KOPT-K1 (cell line): ENCODE data around the gene MAP2K6.

ENCODE experiments used
- H3K27ac ChIP-seq: fragments of 200-600 bp; sonication (generic); 2 replicates; pipeline ENCODE4 v1.5.1; 2016; ENCODE audit warnings: antibody characterized with exemption, mild to moderate bottlenecking, low read depth, low read length; ENCODE audit not compliant: poor library complexity, severe bottlenecking
- H3K36me3 ChIP-seq: fragments of 200-600 bp; sonication (generic); 2 replicates; pipeline ENCODE4 v1.5.1; 2017; ENCODE audit warnings: antibody characterized with exemption, mild to moderate bottlenecking, low read length, moderate library complexity; ENCODE audit not compliant: insufficient read depth
- H3K9me3 ChIP-seq: fragments of 200-600 bp; sonication (generic); 2 replicates; pipeline ENCODE4 v1.5.1; 2017; ENCODE audit warnings: antibody characterized with exemption, low read length, mild to moderate bottlenecking; ENCODE audit not compliant: insufficient read depth, poor library complexity, severe bottlenecking

MAP2K6 gene

DNA sequence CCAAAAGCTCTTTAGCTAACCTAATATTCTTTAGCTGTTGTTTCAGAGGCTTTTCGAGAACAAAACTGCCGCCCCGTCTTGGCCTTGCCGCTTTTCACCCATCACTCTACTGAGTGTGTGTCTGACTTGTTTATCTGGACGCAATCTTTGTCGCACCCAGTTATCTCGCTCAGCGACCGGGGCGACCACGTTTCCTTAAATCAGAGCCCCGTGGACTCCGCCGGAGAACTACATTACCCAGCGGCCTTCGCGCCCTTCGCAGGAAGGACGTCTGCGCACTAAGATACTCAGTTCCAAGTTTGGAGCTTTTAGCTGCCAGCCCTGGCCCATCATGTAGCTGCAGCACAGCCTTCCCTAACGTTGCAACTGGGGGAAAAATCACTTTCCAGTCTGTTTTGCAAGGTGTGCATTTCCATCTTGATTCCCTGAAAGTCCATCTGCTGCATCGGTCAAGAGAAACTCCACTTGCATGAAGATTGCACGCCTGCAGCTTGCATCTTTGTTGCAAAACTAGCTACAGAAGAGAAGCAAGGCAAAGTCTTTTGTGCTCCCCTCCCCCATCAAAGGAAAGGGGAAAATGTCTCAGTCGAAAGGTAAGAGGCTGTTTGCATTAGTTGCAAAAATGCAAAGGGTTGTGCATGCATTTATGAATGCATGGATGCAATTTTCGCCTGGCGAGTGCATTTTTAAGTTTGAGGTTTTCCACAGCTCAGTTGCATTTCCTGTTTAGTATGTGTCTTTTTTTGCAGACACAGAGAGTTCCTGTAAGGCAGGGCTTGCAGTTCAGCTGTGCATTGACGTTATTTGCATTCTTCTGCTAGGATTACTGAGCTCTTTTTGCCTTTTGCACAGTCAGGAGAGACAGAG lies at the start of gene MAP2K6:
TSS of gene MAP2K6 (plus strand) at position 290 of the 867 bp plus-strand sequence. CDS start at position 578, 288 bp downstream.
- H3K27ac ChIP-seq = peak within 1 kb of the TSS; percentile 50
- H3K9me3 ChIP-seq = no peaks in the 10 kb centered on the region
- no peaks in the 10 kb centered on the region for H3K36me3 ChIP-seq

DNA sequence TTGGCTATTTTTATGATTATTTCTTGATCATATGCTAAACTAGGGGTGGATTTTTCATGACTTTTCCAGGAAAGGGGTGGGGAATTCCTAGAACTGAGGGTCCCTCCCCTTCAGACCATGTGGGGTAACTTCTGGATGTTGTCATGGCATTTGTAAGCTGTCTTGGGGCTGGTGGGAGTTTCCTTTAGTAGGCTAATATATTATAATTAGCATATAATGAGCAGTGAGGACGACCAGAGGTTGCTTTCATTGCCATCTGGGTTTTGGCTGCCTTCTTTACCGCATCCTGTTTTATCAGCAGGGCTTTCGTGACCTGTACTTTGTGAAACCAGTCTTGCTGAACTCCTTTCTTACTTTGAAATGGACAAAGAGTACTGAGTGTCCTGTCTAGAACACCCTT lies 47.2 kb upstream of the MAP2K6 start:
- Histone ChIP-seq H3K27ac (no peak overlapping the region), H3K9me3 (no peaks in the 10 kb centered on the region), H3K36me3 (no peaks in the 10 kb centered on the region)

DNA sequence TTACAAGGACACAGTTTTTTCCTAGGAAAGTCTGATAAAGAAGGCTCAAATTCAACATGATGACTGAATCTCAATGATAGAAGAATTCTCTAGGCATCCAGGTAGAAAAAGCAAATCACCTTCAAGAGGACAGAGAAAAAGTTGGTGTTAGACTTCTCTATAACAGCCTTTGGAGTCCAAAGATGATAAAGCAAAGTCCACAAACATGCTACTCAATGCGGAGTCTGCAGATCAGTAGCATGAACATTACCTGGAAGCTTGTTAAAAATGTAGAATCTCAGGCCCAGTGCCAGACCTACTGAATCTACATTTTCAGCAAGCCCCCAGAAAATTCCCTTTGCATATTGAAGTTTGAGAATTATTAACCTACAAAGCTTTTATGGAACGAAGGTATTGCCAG lies 41.4 kb upstream of the MAP2K6 start:
- no peaks in the 10 kb centered on the region for H3K36me3 ChIP-seq
- no peak overlapping the region for H3K27ac ChIP-seq
- no peaks in the 10 kb centered on the region for H3K9me3 ChIP-seq

DNA sequence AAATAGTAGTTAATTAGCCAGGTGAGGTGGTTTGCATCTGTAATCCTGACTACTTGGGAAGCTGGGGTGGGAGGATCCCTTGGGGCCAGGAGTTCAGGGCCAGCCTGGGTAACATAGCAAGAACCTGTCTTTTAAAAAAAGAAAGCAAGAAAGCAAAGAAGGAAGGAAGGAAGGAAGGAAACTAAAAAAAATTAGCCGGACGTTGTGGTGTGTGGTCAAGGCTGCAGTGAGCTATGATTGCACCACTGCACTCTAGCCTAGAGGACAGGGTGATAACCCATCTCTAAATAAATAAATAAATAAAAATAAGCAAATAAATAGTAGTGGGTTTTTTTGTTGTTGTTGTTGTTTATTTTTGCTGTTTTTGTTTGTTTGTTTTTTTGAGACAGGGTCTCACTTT lies 39.3 kb upstream of the MAP2K6 start:
- Histone ChIP-seq H3K9me3 (no peaks in the 10 kb centered on the region), H3K27ac (no peak overlapping the region), H3K36me3 (no peaks in the 10 kb centered on the region)

DNA sequence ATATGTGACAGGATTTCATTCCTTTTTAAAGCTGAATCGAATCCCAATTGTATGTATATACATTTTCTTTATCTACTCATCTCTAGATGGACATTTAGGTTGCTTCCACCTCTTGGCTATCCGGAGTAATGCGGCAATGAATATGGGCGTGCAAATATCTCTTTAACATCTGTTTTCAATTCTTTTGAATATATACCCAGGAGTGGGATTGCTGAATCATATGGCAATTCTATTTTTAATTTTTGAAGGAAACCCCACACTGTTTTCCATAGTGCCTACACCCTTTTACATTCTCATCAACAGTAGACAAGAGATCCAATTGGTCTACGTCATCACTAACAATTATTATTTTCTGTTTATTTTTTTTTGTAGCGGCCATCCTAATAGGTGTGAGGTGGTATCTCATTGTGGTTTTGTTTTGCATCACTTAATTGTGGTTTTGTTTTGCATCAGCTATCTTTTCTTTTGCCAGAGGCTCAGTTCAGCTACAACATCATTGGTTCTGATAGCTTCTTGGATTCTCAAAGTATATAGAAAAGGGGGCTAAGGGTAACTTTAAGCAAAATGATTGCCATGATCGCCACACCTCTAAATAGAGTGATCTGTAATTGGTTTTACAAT lies 25.6 kb upstream of the MAP2K6 start:
- Histone ChIP-seq H3K9me3 (no peaks in the 10 kb centered on the region), H3K27ac (no peak overlapping the region), H3K36me3 (no peaks in the 10 kb centered on the region)

DNA sequence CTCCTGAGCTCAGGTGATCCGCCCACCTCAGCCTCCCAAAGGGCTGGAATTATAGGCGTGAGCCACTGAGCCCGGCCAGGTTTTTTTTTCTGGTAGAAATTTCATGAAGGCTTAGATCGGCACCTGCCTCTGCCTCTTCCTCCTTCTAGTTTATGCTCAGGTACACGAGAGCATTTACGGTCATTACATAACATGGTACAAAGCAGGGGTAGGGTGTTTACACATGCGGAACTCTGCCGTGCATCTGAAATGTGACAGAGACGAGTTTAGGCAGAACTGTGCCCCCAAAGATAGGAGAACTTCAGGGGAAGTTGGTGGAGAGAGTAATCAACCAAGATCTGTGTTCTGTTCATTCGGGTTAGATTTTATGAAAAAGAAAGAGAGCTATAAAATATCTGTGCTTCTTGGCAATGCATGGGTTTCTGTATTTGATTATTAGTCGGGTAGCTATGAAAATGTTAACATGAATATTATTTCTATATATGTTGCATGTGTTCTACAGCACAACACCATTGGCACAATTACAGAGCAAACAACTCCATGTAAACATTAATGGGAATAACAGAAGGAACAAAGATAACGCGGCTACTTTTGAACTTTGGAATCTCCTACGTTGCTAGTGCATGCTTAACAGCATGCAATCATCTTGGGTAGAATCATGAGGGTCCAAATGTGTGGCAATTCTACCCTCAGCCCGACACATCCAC lies 23.5 kb upstream of the MAP2K6 start:
- Histone ChIP-seq H3K9me3 (no peaks in the 10 kb centered on the region), H3K36me3 (no peaks in the 10 kb centered on the region), H3K27ac (no peak overlapping the region)

DNA sequence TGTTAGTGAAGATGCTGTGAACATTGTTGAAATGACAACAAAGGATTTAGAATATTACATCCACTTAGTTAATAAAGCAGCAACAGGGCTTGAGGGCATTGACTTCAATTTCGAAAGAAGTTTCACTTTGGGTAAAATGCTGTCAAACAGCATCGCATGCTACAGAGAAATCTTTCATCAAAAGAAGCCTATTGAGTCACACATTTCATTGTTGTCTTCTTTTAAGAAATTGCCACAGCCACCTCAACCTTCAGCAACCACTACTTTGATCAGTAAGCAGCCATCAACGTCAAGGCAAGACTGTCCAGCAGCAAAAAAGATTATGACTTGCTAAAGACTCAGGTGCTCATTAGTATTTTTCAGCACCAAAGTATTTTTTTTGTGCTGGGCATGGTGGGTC lies 13.2 kb upstream of the MAP2K6 start:
- peaks cover 5% of the 10 kb centered on the region for H3K9me3 ChIP-seq
- no peak overlapping the region for H3K27ac ChIP-seq
- no peaks in the 10 kb centered on the region for H3K36me3 ChIP-seq

DNA sequence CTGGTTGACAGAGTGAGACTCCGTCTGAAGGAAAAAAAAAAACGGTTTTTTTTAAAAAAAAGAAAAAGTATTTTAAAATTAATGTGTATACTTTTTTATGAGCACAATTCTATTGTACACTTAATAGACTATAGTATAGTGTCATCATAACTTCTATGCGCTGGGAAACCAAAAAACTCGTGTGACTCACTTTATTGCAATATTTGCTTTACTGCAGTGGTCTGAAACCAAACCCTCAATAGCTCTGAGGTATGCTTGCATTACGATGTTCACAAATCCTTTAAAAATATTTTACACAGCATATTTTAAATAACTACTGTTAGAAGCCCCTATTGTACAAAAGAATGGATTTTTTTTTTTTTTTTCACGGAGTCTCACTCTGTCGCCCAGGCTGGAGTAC lies 12.4 kb upstream of the MAP2K6 start:
- Histone ChIP-seq H3K27ac (no peak overlapping the region), H3K36me3 (no peaks in the 10 kb centered on the region), H3K9me3 (peaks cover 5% of the 10 kb centered on the region)

DNA sequence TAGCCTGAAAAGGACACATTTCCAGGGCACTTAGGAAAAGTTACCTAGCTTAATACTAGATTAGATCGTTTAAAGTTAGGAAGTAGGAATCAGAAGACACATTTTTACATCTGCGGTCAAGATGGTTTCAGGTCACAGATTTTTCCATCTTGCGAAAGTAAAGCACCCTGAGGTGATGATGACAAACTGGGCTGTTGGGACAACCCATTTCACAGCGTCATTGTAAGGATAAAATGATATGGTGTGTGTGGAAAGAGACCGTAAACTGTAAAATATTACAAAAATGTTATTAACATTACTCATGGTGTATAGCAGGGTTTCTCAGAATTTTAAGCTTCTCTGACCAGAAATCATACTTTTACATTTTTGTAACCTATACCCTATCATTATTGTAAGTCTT lies 10.1 kb upstream of the MAP2K6 start:
- H3K9me3 ChIP-seq = peaks cover 5% of the 10 kb centered on the region
- no peak overlapping the region for H3K27ac ChIP-seq

DNA sequence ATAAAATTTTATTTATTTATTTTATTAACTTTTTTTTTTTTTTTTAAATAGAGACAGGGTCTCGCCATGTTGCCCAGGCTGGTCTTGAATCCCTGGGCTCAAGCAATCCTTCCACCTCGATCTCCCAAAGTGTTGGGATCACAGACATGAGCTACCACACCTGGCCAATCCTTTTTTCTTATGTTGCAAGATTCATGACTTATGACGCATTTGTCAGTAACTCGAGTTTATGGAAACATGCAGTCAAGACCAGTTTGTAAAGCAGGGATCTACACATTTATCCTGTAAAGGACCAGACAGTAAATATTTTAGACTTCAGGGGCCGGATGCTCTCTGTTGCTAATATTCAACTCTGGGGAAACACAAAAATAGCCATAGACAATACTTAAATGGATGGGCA lies 9.4 kb upstream of the MAP2K6 start:
- Histone ChIP-seq H3K36me3 (no peaks in the 10 kb centered on the region), H3K9me3 (peaks cover 5% of the 10 kb centered on the region), H3K27ac (no peak overlapping the region)

More for the DNA sequence above, 10.1 kb upstream of the MAP2K6 start:
- no peaks in the 10 kb centered on the region for H3K36me3 ChIP-seq

DNA sequence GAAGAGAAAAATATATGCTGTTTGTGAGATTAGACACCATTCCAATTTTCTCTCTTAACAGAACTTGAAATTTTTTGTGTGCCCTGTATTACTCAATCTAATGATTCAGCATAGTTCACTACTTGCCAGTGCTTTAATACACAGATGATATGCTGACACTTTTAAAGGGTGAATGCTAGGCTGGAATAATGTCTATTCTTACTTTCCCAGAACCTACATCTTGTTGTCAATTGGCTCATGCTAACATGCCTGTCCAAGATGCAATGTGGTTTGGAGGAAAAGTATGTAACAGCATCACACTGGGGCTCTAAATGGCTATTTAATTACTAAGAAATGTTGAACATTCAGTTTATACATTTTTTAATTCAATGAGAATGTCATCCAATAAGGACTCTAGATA lies 7.6 kb upstream of the MAP2K6 start:
- Histone ChIP-seq H3K9me3 (no peaks in the 10 kb centered on the region), H3K36me3 (no peaks in the 10 kb centered on the region), H3K27ac (no peak overlapping the region)

DNA sequence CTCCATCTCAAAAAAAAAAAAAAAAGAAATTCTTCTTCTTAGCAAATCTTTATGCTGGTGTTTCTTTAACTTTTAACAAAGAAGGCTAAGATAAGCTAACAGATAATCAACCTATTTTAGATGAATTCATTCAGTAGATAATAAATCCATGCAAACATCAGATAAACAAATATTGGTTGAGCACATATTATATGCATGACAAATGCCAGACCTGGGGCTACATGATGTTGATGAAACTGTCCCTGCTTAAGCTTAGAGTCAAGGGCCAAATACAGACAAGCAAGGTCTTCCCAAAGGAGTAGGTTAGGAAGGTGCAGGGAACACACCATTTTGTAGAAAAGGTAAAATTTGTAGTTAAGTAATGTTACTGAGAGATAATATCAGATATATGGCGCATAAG lies 6.7 kb upstream of the MAP2K6 start:
- Histone ChIP-seq H3K9me3 (no peaks in the 10 kb centered on the region), H3K27ac (no peak overlapping the region), H3K36me3 (no peaks in the 10 kb centered on the region)

DNA sequence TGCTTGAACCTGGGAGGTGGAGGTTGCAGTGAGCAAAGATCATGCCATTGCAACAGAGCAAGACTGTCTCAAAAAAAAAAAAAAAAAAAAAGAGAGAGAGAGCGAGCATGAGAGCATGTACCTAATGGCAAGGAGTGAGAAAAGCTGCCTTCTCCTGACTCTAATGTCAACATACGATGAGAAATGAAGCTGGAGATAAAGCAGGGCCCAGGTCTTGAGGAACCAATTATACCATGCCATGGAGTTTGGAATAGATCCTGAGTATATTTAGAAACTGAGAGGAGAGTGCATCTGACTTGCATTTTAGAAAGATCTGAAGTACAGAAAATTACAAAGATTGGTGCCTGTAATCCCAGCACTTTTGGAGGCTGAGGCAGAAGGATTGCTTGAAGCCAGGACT lies 3.8 kb upstream of the MAP2K6 start:
- no peaks in the 10 kb centered on the region for H3K9me3 ChIP-seq
- H3K27ac ChIP-seq = no peak overlapping the region
- H3K36me3 ChIP-seq = no peaks in the 10 kb centered on the region

DNA sequence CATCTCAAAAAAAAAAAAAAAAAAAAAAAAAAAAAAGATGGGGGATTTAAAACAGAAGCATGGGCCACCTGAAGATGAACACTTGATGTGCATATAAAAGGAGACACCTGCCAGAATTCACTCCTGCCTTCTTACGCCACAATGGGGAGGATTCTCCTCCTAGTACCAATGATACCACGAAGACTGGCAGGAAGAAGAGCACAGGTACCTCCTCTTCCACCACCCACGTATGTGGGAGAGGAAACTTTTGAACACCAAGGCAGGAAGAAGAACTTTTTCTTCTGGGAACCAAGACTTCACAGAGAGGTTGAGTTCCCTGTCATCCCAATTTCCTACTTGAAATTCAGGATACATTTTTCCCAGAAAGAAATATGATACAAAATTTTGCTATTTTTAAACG lies 2.7 kb upstream of the MAP2K6 start:
- Histone ChIP-seq H3K9me3 (no peaks in the 10 kb centered on the region), H3K27ac (no peak overlapping the region), H3K36me3 (no peaks in the 10 kb centered on the region)

DNA sequence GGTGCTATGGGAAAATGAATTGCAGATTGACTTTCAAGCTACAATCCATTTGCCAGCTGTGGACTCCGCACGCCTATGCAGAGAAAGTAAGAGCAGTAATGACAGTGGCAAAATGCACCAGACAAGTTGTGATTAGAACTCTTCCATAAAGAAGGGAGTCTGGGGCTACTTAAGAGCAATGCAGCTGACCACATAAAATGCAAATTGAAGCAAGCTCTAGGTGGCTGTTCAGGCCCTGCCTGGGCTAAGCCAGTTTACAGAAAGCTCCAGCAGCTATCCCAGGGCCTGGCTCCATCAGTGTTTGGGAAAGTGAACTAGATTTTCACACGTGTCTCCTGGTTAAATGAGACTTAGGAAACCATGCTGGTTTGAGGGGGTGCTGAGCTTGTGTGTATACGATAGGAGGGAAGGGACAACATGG lies 2.2 kb upstream of the MAP2K6 start:
- H3K9me3 ChIP-seq = no peaks in the 10 kb centered on the region
- H3K27ac ChIP-seq = no peak overlapping the region
- H3K36me3 ChIP-seq = no peaks in the 10 kb centered on the region
